ENCODE results near the gene NKD1.

DNA sequence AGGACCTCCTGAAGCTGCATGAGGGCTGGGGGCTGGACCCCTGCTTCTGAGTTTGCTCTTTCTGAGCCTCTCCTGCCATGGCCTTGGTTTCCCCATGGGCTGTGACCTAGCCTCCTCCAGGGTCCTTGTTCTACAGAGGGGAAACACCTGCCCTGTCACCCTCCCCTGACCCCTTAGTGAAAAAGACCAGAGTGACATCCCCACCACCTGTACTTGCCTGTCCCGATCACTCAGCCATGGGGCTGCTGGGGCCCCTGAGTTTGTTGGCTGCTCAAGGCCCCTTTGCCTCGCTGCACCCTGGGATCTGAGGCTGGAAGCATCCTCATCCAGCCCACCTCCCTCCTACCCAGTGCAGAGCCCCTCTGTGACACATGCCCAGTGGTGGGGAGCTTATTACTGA is 146.0 kb downstream of the NKD1 start:
- TF ChIP-seq, protein P1, sequence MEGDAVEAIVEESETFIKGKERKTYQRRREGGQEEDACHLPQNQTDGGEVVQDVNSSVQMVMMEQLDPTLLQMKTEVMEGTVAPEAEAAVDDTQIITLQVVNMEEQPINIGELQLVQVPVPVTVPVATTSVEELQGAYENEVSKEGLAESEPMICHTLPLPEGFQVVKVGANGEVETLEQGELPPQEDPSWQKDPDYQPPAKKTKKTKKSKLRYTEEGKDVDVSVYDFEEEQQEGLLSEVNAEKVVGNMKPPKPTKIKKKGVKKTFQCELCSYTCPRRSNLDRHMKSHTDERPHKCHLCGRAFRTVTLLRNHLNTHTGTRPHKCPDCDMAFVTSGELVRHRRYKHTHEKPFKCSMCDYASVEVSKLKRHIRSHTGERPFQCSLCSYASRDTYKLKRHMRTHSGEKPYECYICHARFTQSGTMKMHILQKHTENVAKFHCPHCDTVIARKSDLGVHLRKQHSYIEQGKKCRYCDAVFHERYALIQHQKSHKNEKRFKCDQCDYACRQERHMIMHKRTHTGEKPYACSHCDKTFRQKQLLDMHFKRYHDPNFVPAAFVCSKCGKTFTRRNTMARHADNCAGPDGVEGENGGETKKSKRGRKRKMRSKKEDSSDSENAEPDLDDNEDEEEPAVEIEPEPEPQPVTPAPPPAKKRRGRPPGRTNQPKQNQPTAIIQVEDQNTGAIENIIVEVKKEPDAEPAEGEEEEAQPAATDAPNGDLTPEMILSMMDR (IDR thresholded peaks at IDR 0.05) = no peak
- TF ChIP-seq POLR2A (IDR thresholded peaks at IDR 0.05) = no peak
- no peak for TF ChIP-seq POLR2AphosphoS5 (IDR thresholded peaks at IDR 0.05)

Data from breast epithelium (tissue), 3 donors.